KOPT-K1 (cell line): Measurements from ENCODE around the gene STXBP6.

Source experiments
- H3K27ac ChIP-seq: fragments of 200-600 bp; sonication (generic); 2 replicates; pipeline ENCODE4 v1.5.1; 2016; ENCODE audit warnings: antibody characterized with exemption, mild to moderate bottlenecking, low read depth, low read length; ENCODE audit not compliant: poor library complexity, severe bottlenecking
- H3K36me3 ChIP-seq: fragments of 200-600 bp; sonication (generic); 2 replicates; pipeline ENCODE4 v1.5.1; 2017; ENCODE audit warnings: antibody characterized with exemption, mild to moderate bottlenecking, low read length, moderate library complexity; ENCODE audit not compliant: insufficient read depth
- H3K9me3 ChIP-seq: fragments of 200-600 bp; sonication (generic); 2 replicates; pipeline ENCODE4 v1.5.1; 2017; ENCODE audit warnings: antibody characterized with exemption, low read length, mild to moderate bottlenecking; ENCODE audit not compliant: insufficient read depth, poor library complexity, severe bottlenecking

STXBP6 gene

GRCh38 chr14:24858052-24858451 is 191.9 kb downstream of the STXBP6 start:
- no peaks in the 10 kb centered on the region for H3K36me3 ChIP-seq
- no peak overlapping the region for H3K27ac ChIP-seq
- no peaks in the 10 kb centered on the region for H3K9me3 ChIP-seq

DNA sequence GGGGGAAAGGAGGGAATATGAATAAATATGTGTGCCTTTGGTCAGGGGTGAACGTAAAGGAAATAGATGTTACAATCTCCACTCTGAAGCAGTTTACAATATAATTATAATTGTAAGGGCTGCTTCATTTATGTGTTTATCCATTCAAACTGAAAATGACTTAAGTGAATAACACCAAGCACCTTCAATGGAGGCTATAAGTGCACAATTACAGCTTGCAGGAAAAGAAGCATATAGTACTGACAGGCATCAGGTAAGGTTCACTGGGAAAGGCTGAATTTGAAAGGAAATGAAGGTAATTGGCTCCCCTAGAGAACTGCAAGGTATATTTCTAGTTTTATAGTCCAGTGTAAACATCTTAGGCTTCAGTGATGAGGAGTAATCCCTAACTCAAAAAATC is 192.7 kb downstream of the STXBP6 start:
- no peak overlapping the region for H3K27ac ChIP-seq
- no peaks in the 10 kb centered on the region for H3K36me3 ChIP-seq
- no peaks in the 10 kb centered on the region for H3K9me3 ChIP-seq

DNA sequence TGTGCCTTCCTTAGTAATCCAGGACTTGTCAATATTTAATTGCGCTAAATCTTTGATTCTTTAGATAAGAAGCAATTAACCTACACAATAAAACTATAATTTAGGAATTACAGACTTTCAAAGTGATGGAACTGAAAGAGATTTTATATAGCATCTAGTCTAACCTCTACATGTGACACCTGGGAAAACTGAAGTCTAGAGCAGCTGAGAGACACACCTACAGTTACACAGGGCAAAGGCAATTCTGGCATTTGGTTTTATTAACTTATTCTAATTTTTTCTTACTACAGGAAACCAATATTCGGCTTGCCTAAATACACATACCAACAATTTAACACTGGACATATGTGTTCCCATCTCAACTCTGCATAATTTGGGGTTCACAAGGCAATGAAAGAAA is 196.5 kb downstream of the STXBP6 start:
- Histone ChIP-seq H3K36me3 (no peaks in the 10 kb centered on the region), H3K27ac (no peak overlapping the region), H3K9me3 (no peaks in the 10 kb centered on the region)

- H3K9me3 ChIP-seq: no peaks in the 10 kb centered on the region
- no peak overlapping the region for H3K27ac ChIP-seq
- H3K36me3 ChIP-seq: no peaks in the 10 kb centered on the region
These were observed 197.5 kb downstream of the STXBP6 start for GRCh38 chr14:24852312-24853060.

- H3K27ac ChIP-seq: no peak overlapping the region
- no peaks in the 10 kb centered on the region for H3K9me3 ChIP-seq
- no peaks in the 10 kb centered on the region for H3K36me3 ChIP-seq
These were observed 198.1 kb downstream of the STXBP6 start for GRCh38 chr14:24851837-24852236.

DNA sequence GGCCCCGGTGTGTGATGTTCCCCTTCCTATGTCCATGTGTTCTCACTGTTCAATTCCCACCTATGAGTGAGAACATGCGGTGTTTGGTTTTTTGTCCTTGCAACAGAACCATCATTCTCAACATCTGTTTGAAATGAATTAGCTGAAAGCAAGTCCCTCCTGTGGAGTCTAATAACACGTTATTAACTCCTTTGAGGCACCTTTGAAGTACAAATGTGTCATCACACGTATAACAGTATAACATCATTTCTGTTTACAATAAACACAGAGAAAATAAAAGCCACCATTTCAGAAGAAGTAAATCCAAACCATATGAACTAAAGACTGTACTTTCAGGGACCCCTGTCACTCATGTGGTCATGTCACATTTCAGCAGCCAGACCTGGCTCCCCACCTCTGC is 198.5 kb downstream of the STXBP6 start:
- H3K9me3 ChIP-seq: no peaks in the 10 kb centered on the region
- H3K36me3 ChIP-seq: no peaks in the 10 kb centered on the region
- H3K27ac ChIP-seq: no peak overlapping the region

- H3K27ac ChIP-seq: no peak overlapping the region
- H3K9me3 ChIP-seq: no peaks in the 10 kb centered on the region
- H3K36me3 ChIP-seq: no peaks in the 10 kb centered on the region
These were observed 199.9 kb downstream of the STXBP6 start for GRCh38 chr14:24850072-24850471.

GRCh38 chr14:24849471-24849870 is 200.5 kb downstream of the STXBP6 start:
- Histone ChIP-seq H3K9me3 (no peaks in the 10 kb centered on the region), H3K36me3 (no peaks in the 10 kb centered on the region), H3K27ac (no peak overlapping the region)

- Histone ChIP-seq H3K27ac (no peak overlapping the region), H3K9me3 (no peaks in the 10 kb centered on the region), H3K36me3 (no peaks in the 10 kb centered on the region)
These were observed 201.7 kb downstream of the STXBP6 start for GRCh38 chr14:24848102-24848790.

GRCh38 chr14:24847568-24848095 is 202.3 kb downstream of the STXBP6 start:
- H3K9me3 ChIP-seq: no peaks in the 10 kb centered on the region
- H3K36me3 ChIP-seq: no peaks in the 10 kb centered on the region
- no peak overlapping the region for H3K27ac ChIP-seq

GRCh38 chr14:24846261-24846660 is 203.7 kb downstream of the STXBP6 start:
- no peaks in the 10 kb centered on the region for H3K36me3 ChIP-seq
- H3K9me3 ChIP-seq: no peaks in the 10 kb centered on the region
- no peak overlapping the region for H3K27ac ChIP-seq

DNA sequence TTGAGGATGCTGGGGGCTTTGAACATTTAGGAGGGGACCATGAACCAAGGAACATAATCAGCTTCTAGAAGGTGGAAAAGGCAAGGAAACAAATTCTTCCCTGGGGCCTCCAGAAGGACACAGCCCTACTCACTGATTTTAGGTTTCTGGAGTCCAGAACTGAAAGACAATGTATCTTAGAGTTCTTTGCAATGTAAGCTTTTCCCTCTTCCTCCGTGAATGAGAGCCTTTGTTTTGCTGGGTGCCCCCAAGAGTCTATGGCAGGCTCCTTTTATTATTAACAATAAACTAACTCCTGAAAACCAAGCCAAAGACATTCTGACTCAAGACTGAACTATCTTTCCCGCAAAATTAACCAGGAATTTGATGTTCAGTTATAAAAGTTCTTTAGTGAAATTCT is 204.1 kb downstream of the STXBP6 start:
- Histone ChIP-seq H3K27ac (no peak overlapping the region), H3K9me3 (no peaks in the 10 kb centered on the region), H3K36me3 (no peaks in the 10 kb centered on the region)

GRCh38 chr14:24844011-24844410 is 205.9 kb downstream of the STXBP6 start:
- Histone ChIP-seq H3K27ac (no peak overlapping the region), H3K36me3 (no peaks in the 10 kb centered on the region), H3K9me3 (no peaks in the 10 kb centered on the region)

DNA sequence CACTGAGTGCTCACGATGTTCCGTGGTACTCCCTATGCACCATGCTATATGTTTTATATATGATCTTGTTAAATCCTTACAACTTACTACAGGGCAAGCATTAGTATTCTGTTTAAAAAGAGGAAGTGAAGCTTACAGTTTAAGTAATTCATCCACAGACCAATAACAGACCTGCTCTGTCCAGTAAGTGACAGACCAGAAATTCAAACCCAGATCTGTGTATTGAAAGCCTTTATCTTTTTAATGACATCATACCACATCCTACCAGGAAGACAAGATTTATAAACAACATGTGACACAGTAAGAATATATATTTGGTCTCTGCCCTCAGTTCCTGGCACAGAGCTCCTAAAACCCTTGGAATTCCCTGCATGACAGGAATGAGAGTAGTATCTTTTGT is 206.5 kb downstream of the STXBP6 start:
- Histone ChIP-seq H3K27ac (no peak overlapping the region), H3K36me3 (no peaks in the 10 kb centered on the region), H3K9me3 (no peaks in the 10 kb centered on the region)

GRCh38 chr14:24840204-24840893 is 209.6 kb downstream of the STXBP6 start:
- H3K36me3 ChIP-seq: no peaks in the 10 kb centered on the region
- no peaks in the 10 kb centered on the region for H3K9me3 ChIP-seq
- H3K27ac ChIP-seq: no peak overlapping the region
